ENCODE data around the gene UNC13C.

The UNC13C gene

DNA sequence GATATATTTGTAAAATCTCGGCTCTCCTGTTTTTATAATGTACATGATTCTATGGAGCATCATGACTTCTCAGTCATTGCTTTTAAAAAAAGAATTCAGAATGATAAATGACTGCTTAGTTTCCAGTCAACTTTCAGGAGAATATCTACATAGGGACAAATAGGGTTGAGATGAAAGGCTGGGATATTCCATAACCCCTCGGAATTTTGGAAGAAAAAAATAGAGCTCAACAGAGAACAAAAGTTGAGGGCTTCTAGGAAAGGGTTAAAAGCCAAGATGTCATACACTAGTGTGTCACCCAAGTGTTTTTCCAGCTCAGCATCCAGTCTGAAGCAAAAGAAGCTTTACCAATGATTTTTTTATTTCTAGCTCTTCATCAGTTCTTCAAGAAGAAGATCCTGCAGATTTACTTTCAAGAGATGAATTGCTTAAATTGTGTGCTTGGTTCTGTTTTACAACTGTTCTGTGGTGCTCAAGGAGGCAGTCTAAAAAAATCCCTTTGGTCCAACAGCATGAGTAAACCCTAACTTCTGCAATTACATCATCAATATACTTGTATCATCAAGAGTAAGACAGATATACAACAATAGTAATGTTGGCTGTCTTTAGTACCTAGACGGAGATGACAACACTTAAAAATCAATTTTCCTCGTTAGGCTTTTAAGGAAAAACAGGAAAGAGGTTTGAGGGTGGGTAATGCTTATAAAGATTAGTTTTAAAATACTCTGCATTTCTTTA lies 979 bp downstream of the UNC13C start:
- no peak overlapping the region for H3K9ac ChIP-seq (ENCODE audit: low read length in 5 of 5)
- H3K36me3 ChIP-seq (ENCODE audit: control insufficient read depth in 5 of 5, insufficient read depth in 5 of 5, low read length in 5 of 5) = no peaks in the 10 kb centered on the region
- H3K27me3 ChIP-seq (ENCODE audit: control insufficient read depth in 5 of 5, insufficient read depth in 4 of 5, low read length in 5 of 5) = peaks cover 4 to 13% (median 6%) of the 10 kb centered on the region in 5 donors
- H3K4me3 ChIP-seq (ENCODE audit: low read depth in 1 of 5, low read length in 5 of 5) = no peak overlapping the region
- H3K4me1 ChIP-seq (ENCODE audit: control insufficient read depth in 5 of 5, insufficient read depth in 5 of 5, low read length in 5 of 5) = peaks cover 0 to 12% (median 9%) of the 10 kb centered on the region in 5 donors
- H3K27ac ChIP-seq (ENCODE audit: low read depth, low read length) = no peak overlapping the region
- no peaks in the 10 kb centered on the region for H3K9me3 ChIP-seq (ENCODE audit: control insufficient read depth in 5 of 5, low read length in 5 of 5)

GRCh38 chr15:53980021-53980420 lies 1.8 kb downstream of the UNC13C start:
- no peak overlapping the region for H3K4me3 ChIP-seq (ENCODE audit: low read depth in 1 of 5, low read length in 5 of 5)
- no peak overlapping the region for H3K9ac ChIP-seq (ENCODE audit: low read length in 5 of 5)
- peaks cover 0 to 12% (median 9%) of the 10 kb centered on the region in 5 donors for H3K4me1 ChIP-seq (ENCODE audit: control insufficient read depth in 5 of 5, insufficient read depth in 5 of 5, low read length in 5 of 5)
- H3K9me3 ChIP-seq (ENCODE audit: control insufficient read depth in 5 of 5, low read length in 5 of 5) = no peaks in the 10 kb centered on the region
- H3K36me3 ChIP-seq (ENCODE audit: control insufficient read depth in 5 of 5, insufficient read depth in 5 of 5, low read length in 5 of 5) = no peaks in the 10 kb centered on the region
- H3K27me3 ChIP-seq (ENCODE audit: control insufficient read depth in 5 of 5, insufficient read depth in 4 of 5, low read length in 5 of 5) = peaks cover 4 to 13% (median 6%) of the 10 kb centered on the region in 5 donors
- H3K27ac ChIP-seq (ENCODE audit: low read depth, low read length) = no peak overlapping the region

GRCh38 chr15:53982071-53982680 lies 3.9 kb downstream of the UNC13C start:
- H3K27me3 ChIP-seq (ENCODE audit: control insufficient read depth in 5 of 5, insufficient read depth in 4 of 5, low read length in 5 of 5) = peaks cover 0 to 13% (median 6%) of the 10 kb centered on the region in 5 donors

GRCh38 chr15:53982876-53983275 lies 4.6 kb downstream of the UNC13C start:
- peaks cover 0 to 13% (median 6%) of the 10 kb centered on the region in 5 donors for H3K27me3 ChIP-seq (ENCODE audit: control insufficient read depth in 5 of 5, insufficient read depth in 4 of 5, low read length in 5 of 5)
- no peaks in the 10 kb centered on the region for H3K36me3 ChIP-seq (ENCODE audit: control insufficient read depth in 5 of 5, insufficient read depth in 5 of 5, low read length in 5 of 5)
- no peak overlapping the region for H3K4me3 ChIP-seq (ENCODE audit: low read depth in 1 of 5, low read length in 5 of 5)
- H3K9me3 ChIP-seq (ENCODE audit: control insufficient read depth in 5 of 5, low read length in 5 of 5) = no peaks in the 10 kb centered on the region
- no peak overlapping the region for H3K9ac ChIP-seq (ENCODE audit: low read length in 5 of 5)
- H3K27ac ChIP-seq (ENCODE audit: low read depth, low read length) = no peak overlapping the region
- H3K4me1 ChIP-seq (ENCODE audit: control insufficient read depth in 5 of 5, insufficient read depth in 5 of 5, low read length in 5 of 5) = peaks cover 0 to 12% (median 9%) of the 10 kb centered on the region in 5 donors

More at GRCh38 chr15:53982071-53982680, 3.9 kb downstream of the UNC13C start:
- H3K36me3 ChIP-seq (ENCODE audit: control insufficient read depth in 5 of 5, insufficient read depth in 5 of 5, low read length in 5 of 5) = no peaks in the 10 kb centered on the region
- peaks cover 0 to 12% (median 9%) of the 10 kb centered on the region in 5 donors for H3K4me1 ChIP-seq (ENCODE audit: control insufficient read depth in 5 of 5, insufficient read depth in 5 of 5, low read length in 5 of 5)
- no peak overlapping the region for H3K27ac ChIP-seq (ENCODE audit: low read depth, low read length)
- H3K4me3 ChIP-seq (ENCODE audit: low read depth in 1 of 5, low read length in 5 of 5) = no peak overlapping the region
- no peak overlapping the region for H3K9ac ChIP-seq (ENCODE audit: low read length in 5 of 5)
- no peaks in the 10 kb centered on the region for H3K9me3 ChIP-seq (ENCODE audit: control insufficient read depth in 5 of 5, low read length in 5 of 5)

DNA sequence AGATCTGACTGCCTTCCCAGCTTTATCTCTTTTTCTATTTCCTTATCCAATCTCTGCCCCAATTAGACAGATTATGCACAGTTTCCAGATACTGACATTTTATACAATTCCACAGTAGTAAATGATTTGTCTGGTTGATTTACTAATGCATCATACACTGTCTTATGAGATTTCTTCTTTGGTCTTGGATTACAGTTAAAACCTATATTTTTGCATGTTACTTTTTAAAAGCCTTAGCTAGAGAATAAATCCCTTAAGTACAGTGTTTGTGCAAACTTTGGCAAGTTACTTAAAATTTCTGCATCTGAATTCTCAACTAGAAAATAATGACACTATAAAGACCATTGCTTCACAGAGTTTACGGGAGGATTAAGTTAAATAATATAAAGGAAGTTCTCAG lies 6.0 kb downstream of the UNC13C start:
- no peak overlapping the region for H3K4me3 ChIP-seq (ENCODE audit: low read depth in 1 of 5, low read length in 5 of 5)
- no peak overlapping the region for H3K27ac ChIP-seq (ENCODE audit: low read depth, low read length)
- H3K36me3 ChIP-seq (ENCODE audit: control insufficient read depth in 5 of 5, insufficient read depth in 5 of 5, low read length in 5 of 5) = no peaks in the 10 kb centered on the region
- H3K9me3 ChIP-seq (ENCODE audit: control insufficient read depth in 5 of 5, low read length in 5 of 5) = no peaks in the 10 kb centered on the region
- H3K4me1 ChIP-seq (ENCODE audit: control insufficient read depth in 5 of 5, insufficient read depth in 5 of 5, low read length in 5 of 5) = no peaks in the 10 kb centered on the region
- peaks cover 0 to 6% (median 0%) of the 10 kb centered on the region in 5 donors for H3K27me3 ChIP-seq (ENCODE audit: control insufficient read depth in 5 of 5, insufficient read depth in 4 of 5, low read length in 5 of 5)
- H3K9ac ChIP-seq (ENCODE audit: low read length in 5 of 5) = no peak overlapping the region

DNA sequence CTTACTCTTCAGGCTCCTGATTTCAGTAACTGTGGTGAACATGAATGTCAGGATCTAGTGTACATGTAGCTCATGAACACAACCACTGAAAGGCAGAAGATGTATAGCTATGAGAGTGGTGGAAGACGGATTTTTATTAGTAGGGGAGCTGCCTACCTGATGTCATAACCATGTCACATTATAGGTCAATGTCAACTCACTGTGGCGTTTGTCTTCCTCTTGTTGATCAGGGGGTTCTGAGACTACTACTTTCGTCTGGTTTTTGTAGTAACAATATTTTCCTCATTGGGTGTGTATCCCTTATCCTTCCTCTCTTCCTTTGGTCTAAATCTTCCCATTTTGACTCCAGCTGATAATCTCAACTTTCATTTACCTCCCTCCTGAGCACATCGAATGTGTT lies 7.3 kb downstream of the UNC13C start:
- H3K9me3 ChIP-seq (ENCODE audit: control insufficient read depth in 5 of 5, low read length in 5 of 5) = no peaks in the 10 kb centered on the region
- no peak overlapping the region for H3K27ac ChIP-seq (ENCODE audit: low read depth, low read length)
- no peak overlapping the region for H3K4me3 ChIP-seq (ENCODE audit: low read depth in 1 of 5, low read length in 5 of 5)
- no peak overlapping the region for H3K9ac ChIP-seq (ENCODE audit: low read length in 5 of 5)
- H3K4me1 ChIP-seq (ENCODE audit: control insufficient read depth in 5 of 5, insufficient read depth in 5 of 5, low read length in 5 of 5) = no peaks in the 10 kb centered on the region
- H3K36me3 ChIP-seq (ENCODE audit: control insufficient read depth in 5 of 5, insufficient read depth in 5 of 5, low read length in 5 of 5) = no peaks in the 10 kb centered on the region
- peaks cover 0 to 5% (median 0%) of the 10 kb centered on the region in 5 donors for H3K27me3 ChIP-seq (ENCODE audit: control insufficient read depth in 5 of 5, insufficient read depth in 4 of 5, low read length in 5 of 5)

- no peaks in the 10 kb centered on the region for H3K36me3 ChIP-seq (ENCODE audit: control insufficient read depth in 5 of 5, insufficient read depth in 5 of 5, low read length in 5 of 5)
These were observed 9.2 kb downstream of the UNC13C start for GRCh38 chr15:53987480-53987879.

GRCh38 chr15:54007256-54007655 lies 29.0 kb downstream of the UNC13C start:
- no peak overlapping the region for H3K4me3 ChIP-seq (ENCODE audit: low read depth in 1 of 5, low read length in 5 of 5)
- no peaks in the 10 kb centered on the region for H3K4me1 ChIP-seq (ENCODE audit: control insufficient read depth in 5 of 5, insufficient read depth in 5 of 5, low read length in 5 of 5)
- no peak overlapping the region for H3K27ac ChIP-seq (ENCODE audit: low read depth, low read length)
- no peak overlapping the region for H3K9ac ChIP-seq (ENCODE audit: low read length in 5 of 5)
- H3K36me3 ChIP-seq (ENCODE audit: control insufficient read depth in 5 of 5, insufficient read depth in 5 of 5, low read length in 5 of 5) = no peaks in the 10 kb centered on the region
- H3K9me3 ChIP-seq (ENCODE audit: control insufficient read depth in 5 of 5, low read length in 5 of 5) = no peaks in the 10 kb centered on the region
- H3K27me3 ChIP-seq (ENCODE audit: control insufficient read depth in 5 of 5, insufficient read depth in 4 of 5, low read length in 5 of 5) = no peaks in the 10 kb centered on the region

More at GRCh38 chr15:53987480-53987879, 9.2 kb downstream of the UNC13C start:
- Histone ChIP-seq H3K27me3 (ENCODE audit: control insufficient read depth in 5 of 5, insufficient read depth in 4 of 5, low read length in 5 of 5) (no peaks in the 10 kb centered on the region), H3K4me1 (ENCODE audit: control insufficient read depth in 5 of 5, insufficient read depth in 5 of 5, low read length in 5 of 5) (no peaks in the 10 kb centered on the region), H3K9ac (ENCODE audit: low read length in 5 of 5) (no peak overlapping the region), H3K4me3 (ENCODE audit: low read depth in 1 of 5, low read length in 5 of 5) (no peak overlapping the region), H3K9me3 (ENCODE audit: control insufficient read depth in 5 of 5, low read length in 5 of 5) (no peaks in the 10 kb centered on the region), H3K27ac (ENCODE audit: low read depth, low read length) (no peak overlapping the region)

DNA sequence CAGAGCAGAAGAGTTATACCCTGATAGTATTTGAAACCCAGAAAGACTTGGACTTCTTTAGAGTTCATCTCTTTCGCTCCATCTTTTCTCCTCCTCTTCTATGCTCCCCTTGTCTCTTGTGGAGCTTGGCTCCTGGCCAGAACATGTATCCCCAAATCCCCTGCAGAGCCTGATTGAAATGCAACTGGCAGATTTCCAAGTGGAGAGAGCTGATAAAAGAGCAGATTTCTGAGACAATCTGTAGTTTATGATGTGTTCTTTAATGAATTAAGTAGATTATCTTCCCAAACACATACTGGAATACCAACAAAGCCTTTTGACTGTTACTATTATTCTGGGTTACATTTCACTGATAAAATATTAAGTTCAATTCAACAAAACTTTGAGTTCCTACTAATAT lies 33.4 kb downstream of the UNC13C start:
- no peak overlapping the region for H3K9ac ChIP-seq (ENCODE audit: low read length in 5 of 5)
- no peak overlapping the region for H3K4me3 ChIP-seq (ENCODE audit: low read depth in 1 of 5, low read length in 5 of 5)

GRCh38 chr15:54014067-54014655 lies 35.9 kb downstream of the UNC13C start:
- H3K9ac ChIP-seq (ENCODE audit: low read length in 5 of 5) = no peak overlapping the region
- H3K9me3 ChIP-seq (ENCODE audit: control insufficient read depth in 5 of 5, low read length in 5 of 5) = no peaks in the 10 kb centered on the region
- H3K27me3 ChIP-seq (ENCODE audit: control insufficient read depth in 5 of 5, insufficient read depth in 4 of 5, low read length in 5 of 5) = no peaks in the 10 kb centered on the region
- no peaks in the 10 kb centered on the region for H3K4me1 ChIP-seq (ENCODE audit: control insufficient read depth in 5 of 5, insufficient read depth in 5 of 5, low read length in 5 of 5)
- no peaks in the 10 kb centered on the region for H3K36me3 ChIP-seq (ENCODE audit: control insufficient read depth in 5 of 5, insufficient read depth in 5 of 5, low read length in 5 of 5)
- H3K4me3 ChIP-seq (ENCODE audit: low read depth in 1 of 5, low read length in 5 of 5) = no peak overlapping the region
- no peak overlapping the region for H3K27ac ChIP-seq (ENCODE audit: low read depth, low read length)

More for the DNA sequence above, 33.4 kb downstream of the UNC13C start:
- Histone ChIP-seq H3K27me3 (ENCODE audit: control insufficient read depth in 5 of 5, insufficient read depth in 4 of 5, low read length in 5 of 5) (no peaks in the 10 kb centered on the region), H3K36me3 (ENCODE audit: control insufficient read depth in 5 of 5, insufficient read depth in 5 of 5, low read length in 5 of 5) (no peaks in the 10 kb centered on the region), H3K9me3 (ENCODE audit: control insufficient read depth in 5 of 5, low read length in 5 of 5) (no peaks in the 10 kb centered on the region), H3K27ac (ENCODE audit: low read depth, low read length) (no peak overlapping the region), H3K4me1 (ENCODE audit: control insufficient read depth in 5 of 5, insufficient read depth in 5 of 5, low read length in 5 of 5) (no peaks in the 10 kb centered on the region)

Data from subcutaneous abdominal adipose tissue (tissue), 5 donors.